Measurements from ENCODE around the gene FSCN2. TPM values are rescaled to one million over a fixed set of nuclear protein-coding genes. Genes with fewer than 3 reads are reported as not detected.

Gene FSCN2
- total and polyA plus RNA-seq, 2 experiments from 2014 or later: 0.13 to 1.6 TPM

DNA sequence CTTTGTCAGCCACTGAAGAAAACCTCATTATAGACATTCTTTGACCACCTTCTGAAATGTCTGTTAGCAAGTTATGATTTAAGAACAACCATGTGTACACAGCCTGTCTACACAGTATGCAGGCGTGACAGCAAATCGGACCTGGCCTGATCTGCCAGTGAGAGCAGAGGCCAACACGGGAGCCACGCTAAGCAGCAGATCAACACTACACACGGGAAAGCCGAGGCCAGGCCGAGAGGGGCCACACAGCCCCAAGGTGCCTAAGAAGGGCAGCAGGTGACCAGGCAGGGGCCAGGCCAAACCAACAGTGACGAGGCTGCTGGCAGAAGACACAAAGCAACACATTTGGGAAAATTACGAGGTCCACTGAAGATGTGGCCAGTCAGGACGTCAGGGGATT, 40.2 kb downstream of the FSCN2 start (continued):
- TF ChIP-seq, protein P1, sequence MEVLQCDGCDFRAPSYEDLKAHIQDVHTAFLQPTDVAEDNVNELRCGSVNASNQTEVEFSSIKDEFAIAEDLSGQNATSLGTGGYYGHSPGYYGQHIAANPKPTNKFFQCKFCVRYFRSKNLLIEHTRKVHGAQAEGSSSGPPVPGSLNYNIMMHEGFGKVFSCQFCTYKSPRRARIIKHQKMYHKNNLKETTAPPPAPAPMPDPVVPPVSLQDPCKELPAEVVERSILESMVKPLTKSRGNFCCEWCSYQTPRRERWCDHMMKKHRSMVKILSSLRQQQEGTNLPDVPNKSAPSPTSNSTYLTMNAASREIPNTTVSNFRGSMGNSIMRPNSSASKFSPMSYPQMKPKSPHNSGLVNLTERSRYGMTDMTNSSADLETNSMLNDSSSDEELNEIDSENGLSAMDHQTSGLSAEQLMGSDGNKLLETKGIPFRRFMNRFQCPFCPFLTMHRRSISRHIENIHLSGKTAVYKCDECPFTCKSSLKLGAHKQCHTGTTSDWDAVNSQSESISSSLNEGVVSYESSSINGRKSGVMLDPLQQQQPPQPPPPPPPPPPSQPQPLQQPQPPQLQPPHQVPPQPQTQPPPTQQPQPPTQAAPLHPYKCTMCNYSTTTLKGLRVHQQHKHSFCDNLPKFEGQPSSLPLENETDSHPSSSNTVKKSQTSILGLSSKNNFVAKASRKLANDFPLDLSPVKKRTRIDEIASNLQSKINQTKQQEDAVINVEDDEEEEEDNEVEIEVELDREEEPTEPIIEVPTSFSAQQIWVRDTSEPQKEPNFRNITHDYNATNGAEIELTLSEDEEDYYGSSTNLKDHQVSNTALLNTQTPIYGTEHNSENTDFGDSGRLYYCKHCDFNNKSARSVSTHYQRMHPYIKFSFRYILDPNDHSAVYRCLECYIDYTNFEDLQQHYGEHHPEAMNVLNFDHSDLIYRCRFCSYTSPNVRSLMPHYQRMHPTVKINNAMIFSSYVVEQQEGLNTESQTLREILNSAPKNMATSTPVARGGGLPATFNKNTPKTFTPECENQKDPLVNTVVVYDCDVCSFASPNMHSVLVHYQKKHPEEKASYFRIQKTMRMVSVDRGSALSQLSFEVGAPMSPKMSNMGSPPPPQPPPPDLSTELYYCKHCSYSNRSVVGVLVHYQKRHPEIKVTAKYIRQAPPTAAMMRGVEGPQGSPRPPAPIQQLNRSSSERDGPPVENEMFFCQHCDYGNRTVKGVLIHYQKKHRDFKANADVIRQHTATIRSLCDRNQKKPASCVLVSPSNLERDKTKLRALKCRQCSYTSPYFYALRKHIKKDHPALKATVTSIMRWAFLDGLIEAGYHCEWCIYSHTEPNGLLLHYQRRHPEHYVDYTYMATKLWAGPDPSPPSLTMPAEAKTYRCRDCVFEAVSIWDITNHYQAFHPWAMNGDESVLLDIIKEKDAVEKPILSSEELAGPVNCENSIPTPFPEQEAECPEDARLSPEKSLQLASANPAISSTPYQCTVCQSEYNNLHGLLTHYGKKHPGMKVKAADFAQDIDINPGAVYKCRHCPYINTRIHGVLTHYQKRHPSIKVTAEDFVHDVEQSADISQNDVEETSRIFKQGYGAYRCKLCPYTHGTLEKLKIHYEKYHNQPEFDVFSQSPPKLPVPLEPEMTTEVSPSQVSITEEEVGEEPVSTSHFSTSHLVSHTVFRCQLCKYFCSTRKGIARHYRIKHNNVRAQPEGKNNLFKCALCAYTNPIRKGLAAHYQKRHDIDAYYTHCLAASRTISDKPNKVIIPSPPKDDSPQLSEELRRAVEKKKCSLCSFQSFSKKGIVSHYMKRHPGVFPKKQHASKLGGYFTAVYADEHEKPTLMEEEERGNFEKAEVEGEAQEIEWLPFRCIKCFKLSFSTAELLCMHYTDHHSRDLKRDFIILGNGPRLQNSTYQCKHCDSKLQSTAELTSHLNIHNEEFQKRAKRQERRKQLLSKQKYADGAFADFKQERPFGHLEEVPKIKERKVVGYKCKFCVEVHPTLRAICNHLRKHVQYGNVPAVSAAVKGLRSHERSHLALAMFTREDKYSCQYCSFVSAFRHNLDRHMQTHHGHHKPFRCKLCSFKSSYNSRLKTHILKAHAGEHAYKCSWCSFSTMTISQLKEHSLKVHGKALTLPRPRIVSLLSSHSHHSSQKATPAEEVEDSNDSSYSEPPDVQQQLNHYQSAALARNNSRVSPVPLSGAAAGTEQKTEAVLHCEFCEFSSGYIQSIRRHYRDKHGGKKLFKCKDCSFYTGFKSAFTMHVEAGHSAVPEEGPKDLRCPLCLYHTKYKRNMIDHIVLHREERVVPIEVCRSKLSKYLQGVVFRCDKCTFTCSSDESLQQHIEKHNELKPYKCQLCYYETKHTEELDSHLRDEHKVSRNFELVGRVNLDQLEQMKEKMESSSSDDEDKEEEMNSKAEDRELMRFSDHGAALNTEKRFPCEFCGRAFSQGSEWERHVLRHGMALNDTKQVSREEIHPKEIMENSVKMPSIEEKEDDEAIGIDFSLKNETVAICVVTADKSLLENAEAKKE (CRISPR knock-in tag; IDR thresholded peaks at IDR 0.05): no peak

GRCh38 chr17:81569986-81570514, 41.9 kb downstream of the FSCN2 start:
- Histone ChIP-seq H3K4me2 (no peak overlapping the region), H3K27me3 (ENCODE audit: insufficient read depth) (no peaks in the 10 kb centered on the region), H3K4me1 (ENCODE audit: insufficient read depth) (no peaks in the 10 kb centered on the region), H3K79me2 (replicated peaks; ENCODE audit: insufficient read depth) (no peaks in the 10 kb centered on the region), H4K20me1 (replicated peaks; ENCODE audit: insufficient read depth) (peaks cover 3% of the 10 kb centered on the region; the same call in 1 of the 2 replicates), H2AFZ (no peak overlapping the region), H3K27ac (ENCODE audit: low read depth) (no peak overlapping the region), H3F3A (replicated peaks; ENCODE audit: low read depth) (0 out of 2 replicates have a peak, but pooled peaks cover 2% of the 10 kb centered on the region), H3K9me2 (ENCODE audit: insufficient read depth) (no peaks in the 10 kb centered on the region), H3K36me3 (ENCODE audit: insufficient read depth) (peaks cover 12% of the 10 kb centered on the region; the same call in 1 of the 2 replicates), H3K4me3 (no peak overlapping the region)
- H3K4me3 Mint-ChIP-seq: no peak overlapping the region
- H3K27ac Mint-ChIP-seq: no peak overlapping the region
- no peaks in the 10 kb centered on the region for H3K4me1 Mint-ChIP-seq
- peaks cover 84% of the 10 kb centered on the region for H3K36me3 Mint-ChIP-seq (ENCODE audit: low read depth)
- ATAC-seq (no peak), DNase-seq (ENCODE audit: low spot score) (no peak)
- no peaks in the 10 kb centered on the region for H3K9me3 Mint-ChIP-seq
- TF ChIP-seq ZNF331 (CRISPR knock-in tag; IDR thresholded peaks at IDR 0.05; ENCODE audit: low read depth) (no peak), ETS1 (IDR thresholded peaks at IDR 0.05) (no peak)
- H3K27me3 Mint-ChIP-seq (ENCODE audit: insufficient read depth, low read depth, poor library complexity): peaks cover 3% of the 10 kb centered on the region
